Measurements from ENCODE around the gene ZNF853.

Gene ZNF853

DNA sequence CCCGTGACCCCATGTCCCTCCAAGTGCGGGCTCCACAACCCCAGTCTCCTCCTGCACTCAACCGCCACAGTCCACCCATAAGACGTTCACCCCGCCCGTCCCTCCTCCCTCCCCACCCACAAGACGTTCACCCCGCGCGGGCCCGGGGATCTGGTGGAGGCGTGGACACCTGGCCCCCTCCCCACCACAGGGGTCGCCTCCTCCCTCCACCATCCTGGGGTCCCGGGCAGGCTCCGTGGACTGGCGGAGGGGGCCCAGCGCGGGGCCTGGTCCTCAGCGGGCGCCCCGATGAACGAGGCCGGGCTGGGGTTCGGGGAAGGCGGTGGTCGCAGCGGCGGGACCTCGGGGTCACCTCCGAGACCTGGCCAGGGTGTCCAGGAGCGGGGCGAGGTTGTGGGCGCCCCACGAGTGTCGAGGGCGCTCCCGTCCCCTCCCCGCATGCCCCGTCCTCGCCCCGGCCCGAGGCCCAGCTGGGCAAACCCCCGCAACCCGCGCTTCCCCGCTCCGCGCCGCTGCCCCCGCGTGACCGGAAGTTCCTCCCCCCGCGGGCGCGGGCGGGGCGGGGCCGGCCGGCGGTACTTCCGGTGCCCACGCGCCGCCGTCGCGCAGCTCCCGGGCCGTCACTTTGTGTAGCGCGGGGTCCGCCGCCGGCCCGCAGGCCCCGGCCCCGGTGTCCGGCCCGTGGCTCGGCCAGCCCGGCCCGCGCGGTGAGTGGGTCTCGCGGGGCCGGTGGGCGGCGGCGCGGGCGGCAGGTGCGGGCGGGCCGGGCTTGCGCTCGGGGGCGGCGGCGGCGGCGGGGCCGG is 21.5 kb downstream of the ZNF853 start, which contains the start of gene ZNF316:
ZNF316 (plus strand) TSS at position 578 of the 803 bp plus-strand sequence. CDS start 5,092 bp downstream, outside the sequence.
- DNase-seq, result peak; percentile 43

DNA sequence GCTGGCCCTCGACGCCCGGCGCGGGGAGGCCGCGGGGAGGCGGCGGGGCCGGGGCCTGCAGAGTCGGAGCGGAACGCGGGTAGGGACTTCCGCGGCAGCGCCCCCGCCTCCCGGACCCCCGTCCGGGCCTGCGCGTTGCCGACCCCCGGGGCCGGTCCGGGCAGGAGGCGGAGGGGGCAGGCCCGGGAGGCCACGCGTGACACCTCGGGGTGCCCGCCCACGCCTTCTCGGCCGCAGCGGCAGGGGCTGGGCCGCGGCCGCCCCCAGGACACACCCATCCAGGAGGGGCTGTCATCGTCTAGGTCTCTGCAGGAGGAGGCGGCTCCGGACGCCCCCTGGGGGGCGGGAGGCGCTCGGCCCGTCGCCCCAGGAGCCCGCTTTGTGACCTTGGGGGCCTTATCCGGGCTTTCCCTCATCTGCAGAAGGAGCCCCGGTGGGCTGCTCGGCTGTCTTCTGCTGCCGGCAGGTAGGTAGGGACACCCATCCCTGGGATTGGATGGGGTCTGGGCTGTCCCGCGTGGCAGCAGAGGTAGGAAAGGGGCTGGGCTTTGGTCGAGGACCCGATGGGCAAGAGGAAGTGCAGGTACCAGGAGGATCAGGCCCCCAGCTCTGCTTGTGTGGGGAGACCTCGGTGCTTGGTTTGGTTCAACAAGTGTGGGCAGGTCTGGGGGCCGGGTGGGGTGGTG is 22.3 kb downstream of the ZNF853 start:
- peak; percentile 52 for DNase-seq

DNA sequence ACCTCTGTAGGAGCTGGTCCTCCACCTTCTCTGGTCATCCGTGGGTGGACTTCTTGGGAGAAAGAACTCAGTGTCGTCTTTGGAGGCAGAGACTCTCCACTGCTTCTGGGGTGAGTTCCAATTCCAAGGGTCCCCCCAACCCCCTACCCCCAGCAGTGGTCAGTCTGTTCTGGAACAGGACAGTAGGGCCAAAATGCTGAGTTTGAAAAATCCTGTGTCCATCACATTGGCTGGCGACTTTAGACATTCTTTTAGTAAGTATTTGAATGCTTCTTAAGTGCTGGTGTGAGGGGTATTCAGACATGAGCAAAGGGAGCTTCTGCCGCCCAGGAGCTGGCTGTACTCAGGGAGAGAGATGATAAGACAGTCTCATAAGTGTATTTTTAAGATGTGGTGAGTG is 23.6 kb downstream of the ZNF853 start:
- no peak for DNase-seq

DNA sequence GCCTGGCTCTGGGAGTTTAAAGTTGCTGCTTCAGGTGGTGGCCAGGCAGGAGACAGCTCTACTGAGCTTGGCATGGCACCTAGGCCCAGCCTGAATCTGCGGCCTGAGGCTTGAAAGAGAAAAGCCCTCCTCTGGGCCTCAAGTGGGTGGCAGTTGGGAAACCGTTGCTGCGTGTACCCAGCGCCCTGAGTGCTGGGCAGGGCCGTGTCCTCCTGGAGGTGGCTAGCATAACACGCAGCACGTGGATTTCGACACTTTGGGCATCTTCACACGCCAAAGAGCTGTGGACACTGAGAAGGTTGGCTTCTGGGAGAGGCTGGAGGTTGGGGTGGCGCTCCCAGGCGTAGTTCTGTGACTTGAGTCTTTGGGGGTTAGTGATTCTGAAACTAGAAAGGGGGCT is 24.2 kb downstream of the ZNF853 start:
- DNase-seq, result no peak

DNA sequence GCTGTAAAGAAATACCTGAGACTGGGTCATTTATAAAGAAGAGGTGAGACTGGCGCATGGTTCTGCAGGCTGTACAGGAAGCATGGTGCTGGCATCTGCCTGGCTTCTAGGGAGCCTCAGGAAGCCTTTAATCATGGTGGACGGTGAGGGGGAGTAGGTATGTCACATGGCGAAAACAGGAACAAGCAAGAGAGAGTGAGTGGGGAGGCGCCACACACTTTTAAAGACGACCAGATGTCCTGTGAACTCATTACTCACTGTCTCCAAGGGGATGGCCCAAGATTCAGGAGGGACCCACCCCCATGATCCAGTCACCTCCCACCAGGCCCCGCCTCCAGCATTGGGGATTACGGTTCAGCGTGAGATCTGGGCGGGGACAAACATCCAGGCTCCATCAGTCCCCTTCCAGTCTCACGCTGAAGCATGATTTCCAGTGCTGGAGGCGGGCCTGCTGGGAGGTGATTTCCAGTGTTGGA is 24.9 kb downstream of the ZNF853 start:
- DNase-seq, result no peak

DNA sequence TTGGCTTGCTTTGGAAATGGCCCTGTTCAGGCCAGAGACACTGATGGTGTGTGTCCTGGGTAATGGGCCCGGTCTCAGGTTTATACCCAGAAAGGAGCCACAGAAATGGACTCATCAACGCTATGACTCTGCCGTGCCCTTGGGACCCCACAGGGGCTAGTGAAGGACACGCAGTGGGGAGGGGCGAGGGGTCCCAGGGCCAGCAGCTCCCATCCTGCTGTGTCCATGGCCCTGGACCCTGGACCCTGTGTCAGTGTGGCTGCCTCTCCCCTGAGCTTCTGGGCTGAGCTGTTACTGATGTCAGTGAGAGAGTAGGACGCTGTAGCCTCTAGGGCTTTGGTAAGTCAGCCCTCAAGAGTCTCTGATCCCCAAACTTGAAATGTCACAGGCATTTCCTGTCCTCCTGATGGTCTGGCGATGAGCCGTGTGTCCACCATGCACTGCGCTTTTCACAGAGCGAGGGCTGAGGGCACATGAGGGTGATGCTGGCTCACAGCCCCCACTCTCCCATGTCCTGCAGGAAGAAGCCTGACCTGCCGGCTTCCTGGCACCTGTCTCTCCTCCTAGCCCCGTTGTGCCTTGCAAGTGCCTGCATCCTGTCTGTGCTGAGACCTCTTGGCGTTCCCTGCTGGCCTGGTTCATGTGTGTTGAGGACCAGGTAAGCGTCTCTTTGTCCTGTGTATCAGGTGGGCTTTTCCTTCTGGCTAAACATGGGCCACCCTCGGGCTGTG is 26.1 kb downstream of the ZNF853 start:
- DNase-seq, result no peak

DNA sequence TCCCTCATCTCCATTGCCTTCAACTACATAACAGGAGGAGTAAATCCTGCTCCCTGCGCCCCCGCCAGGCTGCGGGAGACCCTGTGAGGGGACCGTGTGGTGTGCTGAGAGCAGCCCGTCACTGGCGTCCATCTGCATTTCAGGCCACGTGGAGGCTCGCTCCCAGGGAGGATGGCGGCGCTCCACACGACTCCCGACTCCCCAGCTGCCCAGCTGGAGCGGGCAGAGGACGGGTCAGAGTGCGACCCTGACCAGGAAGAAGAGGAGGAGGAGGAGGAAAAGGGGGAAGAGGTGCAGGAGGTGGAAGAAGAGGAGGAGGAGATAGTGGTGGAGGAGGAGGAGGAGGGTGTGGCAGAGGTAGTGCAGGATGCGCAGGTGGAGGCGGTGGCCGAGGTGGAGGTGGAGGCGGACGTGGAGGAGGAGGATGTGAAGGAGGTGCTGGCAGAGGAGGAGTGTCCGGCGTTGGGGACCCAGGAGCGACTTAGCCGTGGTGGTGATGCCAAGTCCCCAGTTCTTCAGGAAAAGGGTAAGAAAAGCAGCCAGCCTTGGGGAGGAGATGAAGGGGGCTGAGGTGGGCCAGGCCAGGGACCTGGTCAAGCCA is 26.9 kb downstream of the ZNF853 start:
- DNase-seq, result no peak

DNA sequence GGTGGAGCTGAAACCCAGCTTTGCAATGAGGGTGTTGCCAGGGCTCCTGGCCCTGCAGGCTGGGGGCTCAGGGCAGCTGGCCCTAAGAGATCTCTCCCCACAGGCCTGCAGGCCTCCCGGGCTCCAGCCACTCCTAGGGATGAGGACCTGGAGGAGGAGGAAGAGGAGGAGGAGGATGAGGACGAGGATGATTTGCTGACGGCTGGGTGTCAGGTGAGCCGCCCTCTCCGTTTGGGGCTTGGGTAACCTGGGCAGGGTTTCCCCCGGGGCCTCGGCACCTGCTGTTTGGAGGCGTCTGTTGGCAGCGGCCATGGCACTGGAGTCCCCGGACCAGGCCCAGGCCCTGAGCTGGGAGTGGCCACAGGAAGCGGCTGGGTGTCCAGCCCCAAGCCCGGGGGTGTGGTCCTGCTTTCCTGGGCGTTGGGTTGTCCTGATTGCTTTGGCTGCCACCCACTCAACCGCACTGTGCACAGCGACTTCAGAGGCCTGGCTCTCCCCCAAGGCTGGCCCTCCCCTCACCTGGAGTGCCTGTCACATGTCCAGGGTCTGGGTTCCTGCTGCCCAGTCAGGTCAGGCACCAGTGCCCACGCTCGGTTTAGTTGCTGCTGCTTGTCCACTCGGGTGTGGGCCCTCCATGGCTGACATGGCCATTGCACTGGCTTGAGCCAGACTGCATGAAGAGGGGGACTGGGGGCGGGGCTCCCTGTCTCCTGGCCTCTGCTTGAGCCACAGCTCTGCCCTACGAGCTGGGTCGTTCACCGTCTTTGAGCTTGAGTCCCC is 27.6 kb downstream of the ZNF853 start:
- no peak for DNase-seq

DNA sequence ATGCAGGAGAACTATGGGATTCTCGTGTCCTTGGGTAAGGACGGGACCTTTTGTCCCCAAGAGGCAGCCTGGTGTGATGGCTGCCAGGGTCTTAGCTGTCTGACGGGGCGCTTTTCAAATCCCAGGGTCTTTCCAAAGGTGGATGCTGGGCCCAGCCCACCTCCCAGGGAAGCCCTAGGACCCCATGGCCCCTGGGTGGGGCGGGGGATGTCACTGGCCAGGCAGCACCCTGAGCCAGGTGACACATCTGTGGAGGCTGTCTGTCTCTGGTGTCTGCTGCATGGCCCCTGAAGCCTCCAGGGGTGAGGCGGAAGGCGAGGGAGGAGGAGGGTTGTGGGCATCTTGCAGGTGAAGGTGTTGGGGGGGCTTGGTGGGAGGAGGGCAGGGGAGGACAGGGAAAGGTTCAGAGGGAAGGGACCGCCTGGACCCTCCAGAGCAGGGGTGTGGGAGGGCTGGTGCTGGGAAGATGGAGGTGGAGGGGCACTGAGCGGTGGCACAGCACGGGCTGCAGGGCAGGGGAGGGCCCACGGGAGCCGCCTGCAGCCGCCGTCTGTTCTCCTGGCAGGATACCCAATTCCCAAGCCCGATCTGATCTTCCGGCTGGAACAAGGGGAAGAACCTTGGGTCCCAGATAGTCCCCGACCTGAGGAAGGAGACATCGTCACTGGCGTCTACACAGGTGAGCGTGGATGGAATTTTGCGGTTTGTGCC is 28.7 kb downstream of the ZNF853 start:
- no peak for DNase-seq

DNA sequence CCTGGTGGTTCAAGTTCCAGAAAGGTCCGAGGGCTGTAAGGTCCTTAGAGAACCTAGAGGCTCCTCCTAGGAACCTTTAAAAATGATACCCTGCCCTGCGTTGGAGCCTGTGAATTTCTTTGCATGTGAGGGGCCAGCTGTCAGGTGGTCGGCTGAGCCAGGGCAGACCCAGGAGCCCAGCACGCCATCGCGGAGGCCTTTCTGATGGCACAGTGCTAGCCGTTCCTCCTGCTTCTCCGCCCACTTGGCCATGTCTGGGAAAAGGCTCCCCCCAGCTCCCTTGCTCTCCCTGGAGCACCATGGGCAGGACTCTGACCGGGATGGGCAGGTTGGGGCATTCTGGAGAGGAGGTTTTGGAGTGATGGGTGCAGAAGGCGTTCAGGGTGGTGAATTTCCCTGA is 29.3 kb downstream of the ZNF853 start:
- DNase-seq, result no peak

DNA sequence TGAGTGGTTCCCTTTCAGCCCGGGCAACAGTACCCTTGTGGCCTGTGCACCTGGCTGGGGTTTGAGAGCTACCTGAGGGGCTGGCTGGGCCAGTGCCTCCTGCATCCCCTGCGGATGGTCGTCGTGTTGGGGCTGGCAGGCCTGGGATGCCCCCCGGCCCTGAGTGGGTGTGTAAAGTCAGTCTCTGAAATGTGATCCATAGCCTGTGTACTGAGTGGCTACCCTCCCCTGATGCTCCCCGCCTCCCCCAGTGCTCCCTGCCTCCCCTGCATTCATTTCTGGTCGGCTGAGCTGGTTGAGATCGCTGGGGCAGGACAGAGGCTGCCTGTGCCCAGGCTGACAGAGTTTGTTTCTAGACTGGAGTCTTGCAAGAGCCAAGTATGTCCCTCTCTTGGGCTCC is 31.1 kb downstream of the ZNF853 start:
- DNase-seq, result no peak

DNA sequence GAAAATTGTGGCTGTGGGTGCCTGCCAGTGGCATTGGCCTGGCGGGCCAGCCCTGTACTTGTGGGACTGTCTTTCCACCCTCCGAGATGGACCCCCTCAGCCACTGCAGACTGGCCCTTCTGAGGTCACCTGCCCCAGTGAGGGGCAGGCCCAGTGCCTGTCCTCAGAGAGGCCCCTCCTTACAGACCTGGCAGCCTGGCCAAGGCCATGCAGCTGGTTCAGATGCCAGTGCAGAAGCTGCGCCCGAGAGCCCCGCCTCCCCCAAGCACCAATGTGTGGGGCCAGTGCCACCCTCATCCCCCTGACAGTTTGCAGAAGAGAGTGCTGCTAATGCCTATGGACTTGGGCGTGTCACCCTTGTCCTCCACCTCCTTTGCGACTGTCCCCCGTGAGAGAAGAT is 31.7 kb downstream of the ZNF853 start:
- no peak for DNase-seq

DNA sequence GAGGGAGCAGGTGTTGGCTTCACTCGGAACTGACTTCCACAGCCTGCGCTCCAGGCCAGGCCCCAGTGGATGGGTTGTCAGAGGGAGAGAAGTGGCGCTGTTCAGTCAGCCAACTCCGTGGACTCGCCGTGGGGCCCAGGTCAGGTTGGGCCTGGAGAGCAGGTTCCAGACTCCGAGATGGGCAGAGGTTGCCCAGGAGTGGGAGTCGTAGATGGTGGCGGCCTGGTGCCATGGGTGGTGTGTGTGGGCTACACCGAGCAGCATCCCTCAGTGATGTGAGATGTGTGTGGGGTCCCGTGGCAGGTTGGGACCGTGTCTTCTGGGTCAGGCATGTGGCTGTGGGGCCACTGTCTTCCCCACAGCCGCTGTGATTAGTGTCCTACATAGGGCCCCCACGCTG is 32.1 kb downstream of the ZNF853 start:
- no peak for DNase-seq

DNA sequence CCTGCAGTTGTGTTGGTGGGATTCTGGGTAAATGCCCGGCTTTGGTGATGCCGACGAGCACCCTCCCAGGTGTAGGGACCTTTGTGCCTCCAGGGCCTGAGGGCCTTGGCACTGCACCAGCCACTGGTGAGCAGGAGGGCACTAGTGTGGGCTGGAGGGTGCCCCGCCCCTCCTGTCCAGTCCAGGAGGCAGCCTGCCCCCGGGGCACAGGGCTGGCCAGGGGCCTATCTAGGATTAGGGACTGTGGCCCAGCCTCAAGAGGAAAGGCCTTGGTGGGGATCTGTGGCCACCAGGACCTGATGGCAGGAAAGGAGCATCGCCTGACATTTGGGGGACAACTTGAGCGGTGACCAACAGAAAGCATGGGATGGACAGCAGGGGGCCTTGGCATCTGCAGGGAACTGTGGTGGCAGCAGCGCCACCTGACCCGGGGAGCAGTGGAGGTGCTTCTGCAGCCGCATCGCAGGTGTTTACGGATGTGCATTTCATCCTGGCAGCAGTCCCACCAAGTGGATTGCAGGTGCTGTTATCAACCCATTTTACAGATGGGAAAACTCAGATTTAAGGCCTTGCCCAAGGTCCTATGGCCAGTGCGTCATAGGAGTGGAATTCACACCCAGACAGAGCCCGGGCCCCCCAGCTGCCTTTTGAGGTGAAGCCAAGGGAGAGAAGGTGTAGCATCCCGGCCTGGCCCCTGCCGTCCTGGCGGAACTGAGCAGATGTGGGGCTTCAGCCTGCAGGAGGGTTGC is 32.8 kb downstream of the ZNF853 start:
- no peak for DNase-seq

DNA sequence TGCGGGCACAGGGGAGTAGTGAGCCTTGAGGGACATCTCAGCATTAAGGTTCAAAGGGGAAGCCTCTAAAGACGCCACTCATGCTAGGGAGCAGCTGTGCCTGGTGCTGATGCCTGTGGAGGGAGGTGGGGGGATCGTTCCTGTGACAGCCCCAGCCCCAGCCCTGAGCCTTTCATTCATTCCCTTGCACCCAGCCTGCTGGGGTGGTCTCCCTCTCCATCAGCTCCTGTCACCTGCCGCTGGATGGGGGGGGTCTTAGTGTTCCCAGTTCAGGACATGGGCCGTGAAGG is 33.4 kb downstream of the ZNF853 start:
- no peak for DNase-seq

DNA sequence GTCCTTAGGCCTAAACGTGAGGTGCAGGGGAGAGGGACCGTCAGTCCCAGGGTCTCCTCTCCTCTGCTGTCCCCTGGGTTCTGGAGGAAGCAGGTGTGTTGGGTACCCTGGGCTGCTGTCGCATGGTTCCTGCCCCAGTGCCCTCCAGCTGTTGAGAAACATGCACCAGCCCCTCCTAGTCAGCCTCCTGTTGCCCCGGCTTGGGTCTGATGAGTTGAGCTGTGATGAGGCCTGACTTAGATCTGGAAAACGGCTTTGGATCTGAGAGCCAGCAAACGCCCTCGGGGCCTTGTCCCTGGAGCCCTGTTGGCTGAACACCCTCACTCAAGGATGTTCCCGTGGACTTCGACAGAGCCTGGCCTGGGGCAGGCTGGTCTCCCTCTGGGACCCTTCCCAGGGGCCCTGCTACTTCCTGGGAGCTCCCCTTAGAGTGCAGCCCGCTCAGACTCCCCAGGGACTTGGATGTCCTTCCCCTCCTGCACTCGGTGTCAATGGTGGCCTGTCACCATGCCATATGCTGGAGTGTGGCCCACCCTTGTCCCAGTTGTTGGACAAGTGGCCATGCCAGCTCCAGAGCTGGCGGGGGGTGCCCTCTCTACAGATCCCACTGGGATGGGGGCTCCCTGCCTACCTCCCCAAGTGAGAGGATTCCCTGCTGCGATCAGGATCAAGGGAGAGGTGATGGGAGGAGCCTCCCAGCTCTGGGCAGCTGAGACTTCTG is 34.0 kb downstream of the ZNF853 start:
- DNase-seq, result no peak

DNA sequence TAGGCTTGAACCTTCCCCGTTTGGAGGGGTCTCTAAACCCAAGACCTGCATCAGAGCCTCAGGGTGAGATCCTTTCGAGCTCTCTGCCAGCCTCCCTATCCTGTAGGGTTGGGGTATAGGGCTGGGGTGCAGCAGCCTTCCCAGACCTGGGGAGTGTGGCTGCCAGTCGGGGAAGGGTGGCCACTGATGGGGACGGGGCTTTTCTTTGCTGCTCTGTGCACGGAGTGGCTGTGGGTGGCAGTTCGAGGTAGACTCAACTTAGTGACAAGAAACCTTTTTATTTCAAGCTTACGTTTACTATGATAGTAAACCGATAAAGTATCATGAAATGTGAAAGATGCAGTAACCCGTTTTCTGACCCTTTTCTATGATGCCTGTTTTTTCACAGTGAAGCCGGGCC is 34.7 kb downstream of the ZNF853 start:
- DNase-seq, result no peak

DNA sequence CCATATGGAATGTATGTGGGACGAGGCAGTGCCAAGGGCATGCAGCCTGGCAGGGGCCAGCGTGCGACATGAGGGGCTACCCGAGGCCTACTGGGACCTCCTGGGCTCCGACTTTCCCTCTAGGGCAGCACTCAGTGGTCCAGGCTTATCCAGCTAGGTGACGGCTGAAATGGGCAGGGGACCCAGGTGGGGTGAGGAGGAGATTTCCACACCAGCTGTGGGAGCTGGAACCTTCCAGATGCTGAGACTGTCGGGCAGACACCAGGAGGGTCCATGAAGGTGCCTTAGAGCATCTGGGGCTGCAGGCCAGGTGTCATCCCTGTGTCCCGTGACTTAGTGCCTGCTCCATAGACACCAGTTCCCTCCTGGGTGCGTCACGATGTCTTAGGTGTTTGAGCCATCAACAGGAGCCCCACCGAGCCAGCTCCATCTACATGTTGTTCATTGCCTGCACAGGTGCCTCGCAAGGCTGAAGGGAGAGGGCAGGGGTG is 35.2 kb downstream of the ZNF853 start:
- DNase-seq, result no peak

DNA sequence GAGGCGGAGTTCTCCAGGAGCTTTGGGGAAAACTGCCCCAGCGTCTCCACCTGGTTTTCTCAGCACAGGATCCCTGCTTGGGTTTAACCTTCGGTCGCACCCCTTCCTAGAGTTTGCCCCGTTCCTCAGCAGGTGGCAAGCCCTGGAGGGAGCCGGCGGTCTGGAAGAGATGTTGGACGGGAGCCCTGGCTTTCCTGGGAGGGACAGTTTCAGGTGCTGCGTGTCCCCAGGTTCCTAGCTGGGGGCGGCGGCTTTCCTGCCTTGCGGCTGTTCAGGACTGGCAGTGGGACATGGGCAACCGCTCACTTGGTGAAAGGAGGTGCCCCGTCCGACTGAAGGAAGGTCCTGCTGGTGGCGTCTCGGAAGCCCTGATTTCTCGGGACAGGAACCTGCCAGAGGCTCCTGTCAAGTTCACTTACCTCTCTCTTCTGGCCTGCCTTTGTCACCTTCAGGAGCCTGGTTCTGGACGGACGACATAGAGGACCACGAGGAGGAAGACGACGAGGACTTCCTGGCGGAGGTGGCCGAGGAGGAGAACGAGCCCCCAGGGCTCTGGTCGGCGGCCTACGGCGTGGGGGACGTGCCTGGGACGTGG is 36.5 kb downstream of the ZNF853 start:
- DNase-seq, result no peak

Measured in effector CD8-positive, alpha-beta T cell (primary cell).